Hematopoietic multipotent progenitor cell treated with erythropoietin and hydrocortisone succinate and interleukin-3 and kit ligand, for 6 days (in vitro differentiated cells): ENCODE results near the gene CTBP2.

ENCODE experiments used
- DNase-seq: peaks from one replicate; pipeline ENCODE4 v3.0.0-alpha.2; 2015

CTBP2 gene

GRCh38 chr10:125003146-125003900, 157.0 kb downstream of the CTBP2 start:
- DNase-seq, result no peak

GRCh38 chr10:125002423-125003145, 157.8 kb downstream of the CTBP2 start:
- DNase-seq, result no peak

- DNase-seq, result no peak
Observed at GRCh38 chr10:125002047-125002422, 158.3 kb downstream of the CTBP2 start.

- DNase-seq, result no peak
Observed at GRCh38 chr10:125001313-125002046, 158.9 kb downstream of the CTBP2 start.

- peak; percentile 36 for DNase-seq
Observed at GRCh38 chr10:125000366-125001312, 159.7 kb downstream of the CTBP2 start.

- no peak for DNase-seq
Observed at GRCh38 chr10:124999433-125000365, 160.7 kb downstream of the CTBP2 start.

- DNase-seq, result no peak
Observed at GRCh38 chr10:124998624-124999291, 161.6 kb downstream of the CTBP2 start.

- DNase-seq, result no peak
Observed at GRCh38 chr10:124997771-124998623, 162.4 kb downstream of the CTBP2 start.

GRCh38 chr10:124997306-124997705, 163.1 kb downstream of the CTBP2 start:
- DNase-seq, result no peak

GRCh38 chr10:124996854-124997215, 163.5 kb downstream of the CTBP2 start:
- DNase-seq, result no peak

GRCh38 chr10:124996127-124996853, 164.1 kb downstream of the CTBP2 start:
- DNase-seq, result no peak

- no peak for DNase-seq
Observed at GRCh38 chr10:124995605-124996004, 164.8 kb downstream of the CTBP2 start.

GRCh38 chr10:124994573-124995473, 165.5 kb downstream of the CTBP2 start:
- no peak for DNase-seq

- no peak for DNase-seq
Observed at GRCh38 chr10:124993736-124994451, 166.5 kb downstream of the CTBP2 start.

GRCh38 chr10:124993345-124993708, 167.0 kb downstream of the CTBP2 start:
- no peak for DNase-seq

- DNase-seq, result peak; percentile 77
Observed at GRCh38 chr10:124992462-124993344, 167.7 kb downstream of the CTBP2 start.
